HepG2 (cell line): ENCODE results near the gene CUL7. TPM values are rescaled to one million over a fixed set of nuclear protein-coding genes. Genes with fewer than 3 reads are reported as not detected.
A peak's percentile ranks its signal among the peaks of the same experiment; 100 is the strongest.

ENCODE experiments used
- CREM ChIP-seq, 2 experiments: sonication (generic) in 1 of 2; formaldehyde crosslinking in 1 of 2; IDR thresholded peaks; 2 replicates each; pipeline versions ENCODE4 v1.4.0 to v1.6.1; 2016 to 2020; ENCODE audit warnings: antibody characterized with exemption in 1 of 2, mild to moderate bottlenecking in 1 of 2, missing genetic modification reagents in 1 of 2
- DDIT3 ChIP-seq: sonication (generic); formaldehyde crosslinking; IDR thresholded peaks from 2 replicates; pipeline ENCODE4 v1.4.0; 2020; ENCODE audit warnings: mild to moderate bottlenecking, missing genetic modification reagents
- FOXP1 ChIP-seq, 2 experiments: fragments of 450-650 bp in 1 of 2; IDR thresholded peaks; 2 replicates each; pipeline ENCODE4 v1.6.1; 2017 to 2018; ENCODE audit warnings: antibody characterized with exemption in 1 of 2
- HDAC6 ChIP-seq: fragments of 200-600 bp; sonication (generic); IDR thresholded peaks from 2 replicates; pipeline ENCODE4 v1.7.0; 2017; ENCODE audit warnings: mild to moderate bottlenecking, antibody characterized with exemption, low read length, low read depth
- HIC2 ChIP-seq: sonication (generic); formaldehyde crosslinking; IDR thresholded peaks from 2 replicates; pipeline ENCODE4 v1.9.0; 2022; ENCODE audit warnings: low read depth, missing genetic modification reagents
- HMGXB4 ChIP-seq, 2 experiments: sonication (generic) in 1 of 2; formaldehyde crosslinking in 1 of 2; IDR thresholded peaks; 2 replicates each; pipeline versions ENCODE4 v1.4.0 to v1.6.1; 2018 to 2020; ENCODE audit warnings: missing genetic modification reagents in 2 of 2, borderline replicate concordance in 1 of 2, low read depth in 1 of 2, mild to moderate bottlenecking in 1 of 2, missing biosample characterization in 1 of 2
- HOXA9 ChIP-seq: sonication (generic); formaldehyde crosslinking; IDR thresholded peaks from 2 replicates; pipeline ENCODE4 v1.8.1; 2022; ENCODE audit warnings: missing genetic modification reagents, mild to moderate bottlenecking, moderate library complexity, borderline replicate concordance
- IKZF5 ChIP-seq: IDR thresholded peaks from 2 replicates; pipeline ENCODE4 v1.6.1; 2018; ENCODE audit warnings: missing genetic modification reagents, mild to moderate bottlenecking, missing compliant biosample characterization
- NCOA2 ChIP-seq: sonication (generic); formaldehyde crosslinking; IDR thresholded peaks from 2 replicates; pipeline ENCODE4 v1.8.0; 2022; ENCODE audit warnings: inconsistent platforms
- TBX3 ChIP-seq: fragments of 450-650 bp; IDR thresholded peaks from 2 replicates; pipeline ENCODE4 v1.6.1; 2017; ENCODE audit warnings: antibody characterized with exemption, mild to moderate bottlenecking, inconsistent platforms, borderline replicate concordance
- TCF7L2 ChIP-seq: IDR thresholded peaks from 2 replicates; pipeline ENCODE4 v1.6.1; 2011; ENCODE audit warnings: mild to moderate bottlenecking, low read depth, low read length, moderate library complexity
- THAP11 ChIP-seq: IDR thresholded peaks from 2 replicates; pipeline ENCODE4 v1.6.1; 2016; ENCODE audit warnings: missing biosample characterization, missing genetic modification reagents
- U2AF1 ChIP-seq: fragments of 200-400 bp; formaldehyde crosslinking; optimal IDR thresholded peaks from 2 replicates; pipeline ENCODE3; 2017; ENCODE audit warnings: mild to moderate bottlenecking, low read depth, low read length
- ZGPAT ChIP-seq: IDR thresholded peaks from 2 replicates; pipeline ENCODE4 v1.6.1; 2016; ENCODE audit warnings: mild to moderate bottlenecking
- ZMYM3 ChIP-seq: sonication (generic); formaldehyde crosslinking; IDR thresholded peaks from 2 replicates; pipeline ENCODE4 v1.5.1; 2020; ENCODE audit warnings: mild to moderate bottlenecking, missing genetic modification reagents
- ZNF160 ChIP-seq: sonication (generic); formaldehyde crosslinking; IDR thresholded peaks from 2 replicates; pipeline ENCODE4 v1.8.0; 2022; ENCODE audit warnings: mild to moderate bottlenecking, inconsistent platforms, missing genetic modification reagents
- ZNF232 ChIP-seq: sonication (generic); formaldehyde crosslinking; IDR thresholded peaks from 2 replicates; pipeline ENCODE4 v1.4.0; 2020; ENCODE audit warnings: missing genetic modification reagents, borderline replicate concordance
- ZNF235 ChIP-seq: sonication (generic); formaldehyde crosslinking; IDR thresholded peaks from 2 replicates; pipeline ENCODE4 v1.8.1; 2023; ENCODE audit warnings: mild to moderate bottlenecking, missing genetic modification reagents, borderline replicate concordance
- ZNF317 ChIP-seq: sonication (generic); formaldehyde crosslinking; IDR thresholded peaks from 2 replicates; pipeline ENCODE4 v1.5.0; 2020; ENCODE audit warnings: mild to moderate bottlenecking, missing genetic modification reagents
- ZNF382 ChIP-seq: sonication (generic); formaldehyde crosslinking; IDR thresholded peaks from 2 replicates; pipeline ENCODE4 v1.5.0; 2020; ENCODE audit warnings: missing genetic modification reagents, mild to moderate bottlenecking, borderline replicate concordance
- ZNF431 ChIP-seq: sonication (generic); formaldehyde crosslinking; IDR thresholded peaks from 2 replicates; pipeline ENCODE4 v1.9.0; 2022; ENCODE audit warnings: missing genetic modification reagents, low read depth, mild to moderate bottlenecking, borderline replicate concordance
- ZNF776 ChIP-seq: sonication (generic); formaldehyde crosslinking; IDR thresholded peaks from 2 replicates; pipeline ENCODE4 v1.4.0; 2020; ENCODE audit warnings: mild to moderate bottlenecking, missing genetic modification reagents
- polyA plus RNA-seq, 8 experiments: library from polyadenylated mRNA; depleted of rRNA in 3 of 8; stranded (reverse) in 7 of 8; unstranded in 1 of 8; fragments of >200 nt; fragmentation: Illumina TruSeq in 4 of 8; extraction: Trizol in 4 of 8; gene quantifications; 2 replicates each; pipeline versions ENCODE4 v1.2.1 to v1.2.3, GENCODE V29; 2011 to 2016; ENCODE audit warnings: low read depth in 4 of 8, missing spikeins in 1 of 8, mixed read lengths in 1 of 8; ENCODE audit not compliant: insufficient read depth in 1 of 8
- total RNA-seq, 5 experiments: library from RNA; depleted of rRNA; stranded (reverse); fragments of >200 nt; fragmentation: Illumina TruSeq; extraction: Trizol; gene quantifications; 2 replicates each; pipeline ENCODE4 v1.2.3, GENCODE V29; 2016; ENCODE audit warnings: low read depth in 1 of 5

CUL7 gene
- total and polyA plus RNA-seq, 2 of the 13 experiments (the other 11 are each of a cell fraction or from before 2014, with no cell fraction given), result 32.0 to 60.7 TPM

GRCh38 chr6:43070028-43070632 lies 16.5 kb upstream of the CUL7 start (continued):
- TF ChIP-seq ZGPAT (CRISPR knock-in tag) (no peak), DDIT3 (CRISPR knock-in tag) (no peak), ZNF235 (no peak), IKZF5 (no peak), NCOA2 (no peak), HIC2 (CRISPR knock-in tag) (no peak), FOXP1 (IDR thresholded peaks at IDR 0.05) (peak; percentile 60; the same call in 1 of the 2 replicates), FOXP1 (CRISPR knock-in tag; IDR thresholded peaks at IDR 0.05) (no peak), HOXA9 (CRISPR knock-in tag) (no peak), HDAC6 (no peak), CREM (IDR thresholded peaks at IDR 0.05) (no peak), CREM (CRISPR knock-in tag; IDR thresholded peaks at IDR 0.05) (no peak), ZNF776 (CRISPR knock-in tag) (no peak), ZMYM3 (CRISPR knock-in tag) (no peak), TBX3 (no peak), U2AF1 (no peak), HMGXB4 (CRISPR knock-in tag; IDR thresholded peaks at IDR 0.05; ENCODE audit: borderline replicate concordance in 1 of 2, low read depth in 1 of 2) (no peak), ZNF317 (no peak), ZNF382 (no peak), ZNF232 (CRISPR knock-in tag) (no peak), ZNF431 (no peak), ZNF160 (no peak), TCF7L2 (no peak), THAP11 (CRISPR knock-in tag) (no peak)
